PC-9 (cell line): ENCODE measurements around the gene GPR173. TPM values are rescaled to one million over a fixed set of nuclear protein-coding genes. Genes with fewer than 3 reads are reported as not detected.

Source experiments
- BruUV-seq: library from RNA; stranded (reverse); fragments of 400-500 nt; replicated peaks from 2 replicates; lab custom pipeline; 2021; lab: Mats Ljungman, UMichigan
- CTCF ChIA-PET: fragments of 300-600 bp; sonication (Branson Sonifier 250); formaldehyde crosslinking; loops from one replicate; lab custom pipeline; 2022; ENCODE audit warnings: antibody characterized with exemption; lab: Charles Lee
- POLR2A ChIA-PET: fragments of 300-600 bp; sonication (Branson Sonifier 250); formaldehyde crosslinking; loops from one replicate; lab custom pipeline; 2022; ENCODE audit warnings: antibody characterized with exemption; ENCODE audit not compliant: unreplicated experiment; lab: Charles Lee
- DNase-seq, 2 experiments: peaks; one replicate each; pipeline versions ENCODE4 v3.0.0 to v3.0.0-alpha.2; 2015 to 2022; ENCODE audit warnings: mixed read lengths in 1 of 2
- H2AFZ ChIP-seq: fragments of 200-600 bp; sonication (generic); 2 replicates; pipeline ENCODE4 v1.8.1; 2017; ENCODE audit warnings: antibody characterized with exemption
- H3F3A ChIP-seq: fragments of 200-600 bp; sonication (generic); 2 replicates; pipeline ENCODE4 v1.8.1; 2017; ENCODE audit warnings: antibody characterized with exemption, mild to moderate bottlenecking, low read depth; ENCODE audit not compliant: insufficient read depth
- H3K27ac ChIP-seq: fragments of 200-600 bp; sonication (generic); 2 replicates; pipeline ENCODE4 v1.6.1; 2016; ENCODE audit warnings: mixed run types
- H3K27me3 ChIP-seq: fragments of 200-600 bp; sonication (generic); 2 replicates; pipeline ENCODE4 v1.6.1; 2016; ENCODE audit warnings: low read depth, mixed run types; ENCODE audit not compliant: insufficient read depth
- H3K36me3 ChIP-seq: fragments of 200-600 bp; sonication (generic); 2 replicates; pipeline ENCODE4 v1.6.1; 2016; ENCODE audit warnings: low read depth, mixed run types
- H3K4me1 ChIP-seq: fragments of 200-600 bp; sonication (generic); replicated peaks from 2 replicates; pipeline ENCODE4 v1.6.1; 2016; ENCODE audit warnings: mixed run types; ENCODE audit not compliant: insufficient read depth
- H3K4me2 ChIP-seq: fragments of 200-600 bp; sonication (generic); 2 replicates; pipeline ENCODE4 v1.6.1; 2017; ENCODE audit warnings: mixed run types
- H3K4me3 ChIP-seq: fragments of 200-600 bp; sonication (generic); 2 replicates; pipeline ENCODE4 v1.6.1; 2016; ENCODE audit warnings: mixed run types
- H3K79me2 ChIP-seq: fragments of 200-600 bp; sonication (generic); 2 replicates; pipeline ENCODE4 v1.6.1; 2017; ENCODE audit warnings: low read depth, mixed run types
- H3K9me2 ChIP-seq: fragments of 200-600 bp; sonication (generic); 2 replicates; pipeline ENCODE4 v1.8.1; 2017; ENCODE audit warnings: mild to moderate bottlenecking; ENCODE audit not compliant: insufficient read depth
- H3K9me3 ChIP-seq: fragments of 200-600 bp; sonication (generic); 2 replicates; pipeline ENCODE4 v1.8.1; 2016; ENCODE audit warnings: low read depth; ENCODE audit not compliant: insufficient read depth
- H4K20me1 ChIP-seq: fragments of 200-600 bp; sonication (generic); 2 replicates; pipeline ENCODE4 v1.8.1; 2017; ENCODE audit not compliant: insufficient read depth
- EZH2 ChIP-seq: fragments of 200-600 bp; sonication (generic); IDR thresholded peaks from 2 replicates; pipeline ENCODE4 v1.8.0; 2017; ENCODE audit warnings: antibody characterized with exemption, low read depth
- intact Hi-C: fragments of 100-400 bp; cut with micrococcal nuclease; formaldehyde crosslinking; loops from one replicate; pipeline ENCODE4 v1.10.0; 2022; ENCODE audit not compliant: unreplicated experiment
- total RNA-seq: library from RNA; stranded (reverse); gene quantifications from 2 replicates; pipeline ENCODE4 v1.2.3, GENCODE V29; 2021
- TF ChIP-seq, protein P1 (sequence below): fragments of 200-600 bp; sonication (generic); conservative IDR thresholded peaks from 2 replicates; pipeline ENCODE4 v1.6.1; 2017; ENCODE audit warnings: mixed run types, antibody characterized with exemption, mild to moderate bottlenecking, moderate library complexity

The GPR173 gene
- total RNA-seq, 1 experiment from 2014 or later, result 5.1 TPM

GRCh38 chrX:53075011-53075410, 26.4 kb downstream of the GPR173 start:
- BruUV-seq, result no TSS peak
- Histone ChIP-seq H3K27me3 (no peaks in the 10 kb centered on the region), H3K4me2 (no peak overlapping the region), H3K36me3 (no peaks in the 10 kb centered on the region), H3K79me2 (no peaks in the 10 kb centered on the region), H2AFZ (no peak overlapping the region), H3K4me3 (no peak overlapping the region), H3K9me2 (no peaks in the 10 kb centered on the region), H3F3A (no peaks in the 10 kb centered on the region), H3K27ac (no peak overlapping the region), H3K9me3 (no peaks in the 10 kb centered on the region), H3K4me1 (no peaks in the 10 kb centered on the region), H4K20me1 (no peaks in the 10 kb centered on the region)
- intact Hi-C loops, result no loop called here
- ChIA-PET CTCF (no interaction called here), POLR2A (no interaction called here)
- TF ChIP-seq, protein P1, sequence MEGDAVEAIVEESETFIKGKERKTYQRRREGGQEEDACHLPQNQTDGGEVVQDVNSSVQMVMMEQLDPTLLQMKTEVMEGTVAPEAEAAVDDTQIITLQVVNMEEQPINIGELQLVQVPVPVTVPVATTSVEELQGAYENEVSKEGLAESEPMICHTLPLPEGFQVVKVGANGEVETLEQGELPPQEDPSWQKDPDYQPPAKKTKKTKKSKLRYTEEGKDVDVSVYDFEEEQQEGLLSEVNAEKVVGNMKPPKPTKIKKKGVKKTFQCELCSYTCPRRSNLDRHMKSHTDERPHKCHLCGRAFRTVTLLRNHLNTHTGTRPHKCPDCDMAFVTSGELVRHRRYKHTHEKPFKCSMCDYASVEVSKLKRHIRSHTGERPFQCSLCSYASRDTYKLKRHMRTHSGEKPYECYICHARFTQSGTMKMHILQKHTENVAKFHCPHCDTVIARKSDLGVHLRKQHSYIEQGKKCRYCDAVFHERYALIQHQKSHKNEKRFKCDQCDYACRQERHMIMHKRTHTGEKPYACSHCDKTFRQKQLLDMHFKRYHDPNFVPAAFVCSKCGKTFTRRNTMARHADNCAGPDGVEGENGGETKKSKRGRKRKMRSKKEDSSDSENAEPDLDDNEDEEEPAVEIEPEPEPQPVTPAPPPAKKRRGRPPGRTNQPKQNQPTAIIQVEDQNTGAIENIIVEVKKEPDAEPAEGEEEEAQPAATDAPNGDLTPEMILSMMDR, result no peak
- no peak for DNase-seq

- Histone ChIP-seq H3K4me3 (no peak overlapping the region), H3K9me3 (no peaks in the 10 kb centered on the region), H2AFZ (no peak overlapping the region), H3K36me3 (no peaks in the 10 kb centered on the region), H4K20me1 (no peaks in the 10 kb centered on the region), H3K27ac (no peak overlapping the region), H3F3A (no peaks in the 10 kb centered on the region), H3K27me3 (no peaks in the 10 kb centered on the region), H3K79me2 (no peaks in the 10 kb centered on the region), H3K4me2 (no peak overlapping the region), H3K4me1 (no peaks in the 10 kb centered on the region), H3K9me2 (no peaks in the 10 kb centered on the region)
- no peak for DNase-seq
- intact Hi-C loops, result no loop called here
- TF ChIP-seq, protein P1, result no peak
- TF ChIP-seq EZH2, result no peak
- no TSS peak for BruUV-seq
- POLR2A ChIA-PET, result no interaction called here
- CTCF ChIA-PET, result no interaction called here
Measured at GRCh38 chrX:53076671-53077070, 28.1 kb downstream of the GPR173 start.

GRCh38 chrX:53077207-53078197, 28.9 kb downstream of the GPR173 start:
- H3K4me2 ChIP-seq, result no peak overlapping the region
- CTCF ChIA-PET, result interaction anchor here (0.6 to 0.7 kb wide), 2 partner anchors 47 to 202 kb away, joined by 5 read pairs; no protein-coding TSS in a partner anchor
- H3K9me2 ChIP-seq, result no peaks in the 10 kb centered on the region
- H3K9me3 ChIP-seq, result no peaks in the 10 kb centered on the region
- H2AFZ ChIP-seq, result no peak overlapping the region
- H4K20me1 ChIP-seq, result no peaks in the 10 kb centered on the region
- no peaks in the 10 kb centered on the region for H3K79me2 ChIP-seq
- no TSS peak for BruUV-seq
- no peak overlapping the region for H3K27ac ChIP-seq
- H3K4me3 ChIP-seq, result no peak overlapping the region
- no peaks in the 10 kb centered on the region for H3K27me3 ChIP-seq
- TF ChIP-seq, protein P1, result no peak
- TF ChIP-seq EZH2, result no peak
- POLR2A ChIA-PET, result no interaction called here
- H3K36me3 ChIP-seq, result no peaks in the 10 kb centered on the region
- H3K4me1 ChIP-seq, result no peaks in the 10 kb centered on the region
- DNase-seq, result no peak
- H3F3A ChIP-seq, result no peaks in the 10 kb centered on the region
- intact Hi-C loops, result no loop called here
